GM21717 (cell line): ENCODE measurements around the gene TEN1.

Experiments used
- ATAC-seq: cut with Tn5 transposase; IDR thresholded peaks from one replicate; pipeline ENCODE4 v1.9.1; 2021; ENCODE audit warnings: mild to moderate bottlenecking, moderate library complexity; ENCODE audit not compliant: unreplicated experiment

TEN1 gene

GRCh38 chr17:75976175-75976848, 2.7 kb upstream of the TEN1 start:
- ATAC-seq = no peak

DNA sequence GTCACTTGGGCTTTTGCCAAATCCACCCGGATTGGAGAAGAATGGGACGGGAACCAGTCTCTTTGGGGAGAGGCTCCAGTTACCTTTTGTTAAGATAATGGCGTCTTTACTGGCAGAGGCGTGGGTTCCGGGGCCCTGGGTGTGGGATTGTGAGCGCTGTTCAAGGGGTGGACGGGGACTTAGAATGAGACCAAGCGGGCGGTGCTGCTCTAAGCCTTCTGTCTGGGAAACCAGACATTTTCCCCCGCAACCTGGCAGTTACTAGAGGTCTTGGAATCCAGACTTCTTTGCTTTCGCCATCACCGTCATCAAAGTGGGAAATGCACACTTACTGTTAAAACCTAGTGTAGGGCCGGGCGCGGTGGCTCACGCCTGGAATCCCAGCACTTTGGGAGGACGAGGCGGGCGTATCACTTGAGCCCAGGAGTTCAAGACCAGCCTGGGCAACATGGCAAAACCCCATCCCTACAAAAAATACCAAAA, 706 bp downstream of the TEN1 start:
- no peak for ATAC-seq

DNA sequence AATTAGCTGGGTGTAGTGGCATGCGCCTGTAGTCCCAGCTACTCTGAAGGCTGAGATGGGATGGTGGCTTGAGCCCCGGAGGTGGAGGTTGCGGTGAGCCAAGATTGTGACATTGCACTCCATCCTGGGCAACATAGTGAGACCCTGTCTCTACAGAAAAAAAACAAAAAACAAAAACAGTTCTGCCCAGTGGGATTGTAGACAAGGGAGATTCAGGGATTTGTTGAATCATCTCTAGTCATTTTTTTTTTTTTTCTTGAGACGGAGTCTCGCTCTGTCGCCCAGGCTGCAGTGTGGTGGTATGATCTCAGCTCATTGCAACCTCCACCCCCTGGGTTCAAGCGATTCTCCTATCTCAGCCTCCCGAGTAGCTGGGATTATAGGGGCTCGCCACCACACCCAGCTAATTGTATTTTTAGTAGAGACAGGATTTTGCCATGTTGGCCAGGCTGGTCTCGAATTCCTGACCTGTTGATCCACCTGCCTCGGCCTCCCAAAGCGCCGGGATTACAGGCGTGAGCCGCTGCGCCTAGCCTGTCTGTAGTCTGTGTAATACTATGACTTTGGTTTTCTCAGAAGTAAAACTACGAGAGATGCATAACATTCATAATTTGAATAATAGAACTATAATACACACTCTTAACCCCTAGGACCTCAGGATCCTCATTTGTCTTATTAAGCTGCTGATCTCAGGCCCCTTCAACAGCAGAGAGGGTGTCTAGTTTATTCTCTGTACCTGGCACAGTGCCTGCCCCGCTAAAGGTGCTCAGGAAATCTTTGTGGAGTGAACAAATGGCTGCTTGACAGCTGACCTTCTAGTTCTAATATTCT, 1.4 kb downstream of the TEN1 start:
- no peak for ATAC-seq

- ATAC-seq = no peak
Measured at GRCh38 chr17:75981019-75981615, 2.1 kb downstream of the TEN1 start.

GRCh38 chr17:75983501-75984181, 4.6 kb downstream of the TEN1 start:
- ATAC-seq = no peak

GRCh38 chr17:75985986-75986385, 6.9 kb downstream of the TEN1 start:
- no peak for ATAC-seq

GRCh38 chr17:75987041-75987440, 8.0 kb downstream of the TEN1 start:
- ATAC-seq = no peak

DNA sequence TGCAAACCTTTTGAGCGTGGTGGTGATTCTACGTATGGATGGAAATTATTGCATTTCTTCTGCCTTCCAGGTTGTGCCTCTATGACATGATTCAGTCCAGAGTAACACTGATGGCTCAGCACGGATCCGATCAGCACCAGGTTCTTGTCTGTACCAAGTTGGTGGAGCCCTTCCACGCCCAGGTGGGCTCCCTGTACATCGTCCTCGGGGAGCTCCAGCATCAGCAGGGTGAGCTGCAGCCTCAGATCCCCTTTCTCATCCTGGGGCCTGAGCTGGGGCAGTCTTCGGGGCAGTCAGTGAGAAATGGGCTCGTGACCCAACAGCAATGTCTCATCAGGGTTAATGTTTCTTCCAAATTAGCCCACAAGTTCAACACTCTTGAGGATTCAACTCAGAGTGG, 12.4 kb downstream of the TEN1 start:
- ATAC-seq = no peak

DNA sequence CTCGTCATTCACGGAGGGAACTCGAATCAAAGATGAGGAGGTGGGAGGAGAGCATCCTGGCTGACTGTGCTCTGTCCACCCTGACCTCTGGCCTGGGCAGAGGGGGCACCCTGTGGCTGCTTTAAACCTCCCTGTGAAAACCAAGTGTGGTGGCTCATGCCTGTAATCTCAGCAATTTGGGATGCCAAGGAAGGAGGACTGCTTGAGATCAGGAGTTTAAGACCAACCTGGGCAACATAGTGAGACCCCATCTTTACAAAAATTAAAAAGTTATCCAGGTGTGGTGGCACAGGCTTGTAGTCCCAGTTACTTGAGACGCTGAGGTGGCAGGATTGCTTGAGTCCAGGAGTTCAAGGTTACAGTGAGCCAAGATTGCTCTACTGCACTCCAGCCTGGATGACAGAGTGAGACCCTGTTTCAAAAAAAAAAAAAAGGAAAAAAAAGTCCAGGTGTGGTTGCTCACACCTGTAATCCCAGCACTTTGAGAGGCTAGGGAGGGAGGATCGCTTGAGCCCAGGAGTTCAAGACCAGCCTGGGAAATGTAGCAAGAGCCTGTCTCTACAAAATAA, 15.8 kb downstream of the TEN1 start:
- ATAC-seq = no peak

DNA sequence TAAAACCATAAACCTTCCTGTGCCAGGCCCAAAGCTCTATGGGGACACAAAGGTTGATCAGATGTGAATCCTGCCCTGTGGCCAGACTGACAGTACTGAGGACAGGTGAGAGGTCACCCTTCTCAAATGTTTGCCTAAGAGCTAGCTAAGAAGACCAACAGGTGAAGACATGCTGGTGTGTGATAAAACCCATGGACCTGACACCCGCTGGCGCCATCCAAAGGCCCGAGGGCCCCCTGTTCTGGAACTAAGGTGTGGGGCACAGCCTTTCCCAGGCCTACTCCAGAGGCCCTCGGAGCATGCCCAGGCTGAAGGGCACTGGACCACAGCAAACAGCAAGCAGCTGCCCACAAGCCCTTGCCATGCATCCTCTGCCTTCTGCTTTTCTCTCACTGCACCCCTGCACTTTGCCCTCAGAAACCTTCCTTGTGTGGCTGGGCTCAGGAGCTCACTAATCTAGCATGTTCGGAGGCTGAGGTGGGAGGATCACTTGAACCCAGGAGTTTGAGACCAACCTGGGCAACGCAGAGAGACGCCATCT, 16.4 kb downstream of the TEN1 start:
- ATAC-seq = no peak

DNA sequence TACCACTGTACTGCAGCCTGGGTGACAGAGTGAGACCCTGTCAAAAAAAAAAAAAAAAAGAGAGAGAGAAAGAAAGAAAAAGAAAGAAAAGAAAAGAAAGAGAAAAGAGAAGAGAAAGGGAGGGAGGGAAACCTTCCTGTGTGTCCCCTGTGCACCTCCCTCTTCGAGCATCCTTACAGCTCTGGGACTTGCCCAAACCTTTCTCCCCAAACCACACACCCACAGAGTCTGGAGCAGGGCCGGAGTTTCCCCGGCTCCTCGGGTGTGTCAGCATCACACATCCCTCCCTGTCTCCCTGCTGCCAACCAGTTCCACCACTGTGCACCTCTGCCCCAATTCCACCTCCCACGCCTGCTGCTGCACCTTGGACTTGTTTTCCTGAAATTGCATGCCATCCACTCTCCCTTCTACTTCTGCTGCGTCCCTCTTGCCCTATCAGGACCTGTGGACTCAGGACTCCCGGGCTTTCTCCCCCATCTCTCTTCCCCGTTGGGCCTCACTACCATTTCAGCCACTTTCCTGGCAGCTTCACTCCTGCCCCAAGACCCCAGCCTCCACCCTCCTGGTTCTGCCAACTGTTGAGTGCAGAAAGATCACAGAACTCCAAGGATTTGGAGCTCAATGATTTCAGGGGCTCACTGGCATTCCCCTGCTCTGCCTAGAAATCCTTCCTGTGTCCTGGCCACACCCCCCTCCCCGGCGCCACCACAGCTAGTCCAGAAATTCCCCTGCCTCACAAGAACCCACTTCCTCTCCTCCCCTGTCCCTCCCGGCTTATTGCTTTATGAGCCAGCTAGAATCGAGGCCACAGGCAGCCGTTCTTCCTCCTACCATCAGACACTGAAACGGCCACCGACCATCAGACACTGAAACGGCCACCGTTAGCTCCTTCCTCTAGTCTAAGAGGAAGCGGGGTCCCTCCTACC, 17.9 kb downstream of the TEN1 start:
- no peak for ATAC-seq

DNA sequence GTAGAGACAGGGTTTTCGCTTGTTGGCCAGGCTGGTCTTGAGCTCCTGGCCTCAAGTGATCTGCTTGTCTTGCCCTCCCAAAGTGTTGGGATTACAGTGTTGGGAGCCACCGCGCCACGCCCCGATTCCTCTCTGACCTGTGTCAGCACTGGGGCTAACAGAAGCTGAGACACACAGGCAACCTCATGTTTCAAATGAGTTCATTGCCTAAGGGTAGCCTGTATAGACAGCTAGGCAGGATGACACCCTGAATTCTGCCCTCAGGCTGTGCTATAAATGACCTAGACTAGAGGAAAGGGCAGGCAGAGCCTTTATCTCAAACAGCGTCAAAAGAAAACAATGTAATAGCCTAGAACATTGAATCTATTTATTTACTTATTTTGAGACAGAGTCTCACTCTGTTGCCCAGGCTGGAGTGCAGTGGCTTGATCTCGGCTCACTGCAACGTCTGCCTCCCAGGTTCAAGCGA, 19.3 kb downstream of the TEN1 start:
- no peak for ATAC-seq

DNA sequence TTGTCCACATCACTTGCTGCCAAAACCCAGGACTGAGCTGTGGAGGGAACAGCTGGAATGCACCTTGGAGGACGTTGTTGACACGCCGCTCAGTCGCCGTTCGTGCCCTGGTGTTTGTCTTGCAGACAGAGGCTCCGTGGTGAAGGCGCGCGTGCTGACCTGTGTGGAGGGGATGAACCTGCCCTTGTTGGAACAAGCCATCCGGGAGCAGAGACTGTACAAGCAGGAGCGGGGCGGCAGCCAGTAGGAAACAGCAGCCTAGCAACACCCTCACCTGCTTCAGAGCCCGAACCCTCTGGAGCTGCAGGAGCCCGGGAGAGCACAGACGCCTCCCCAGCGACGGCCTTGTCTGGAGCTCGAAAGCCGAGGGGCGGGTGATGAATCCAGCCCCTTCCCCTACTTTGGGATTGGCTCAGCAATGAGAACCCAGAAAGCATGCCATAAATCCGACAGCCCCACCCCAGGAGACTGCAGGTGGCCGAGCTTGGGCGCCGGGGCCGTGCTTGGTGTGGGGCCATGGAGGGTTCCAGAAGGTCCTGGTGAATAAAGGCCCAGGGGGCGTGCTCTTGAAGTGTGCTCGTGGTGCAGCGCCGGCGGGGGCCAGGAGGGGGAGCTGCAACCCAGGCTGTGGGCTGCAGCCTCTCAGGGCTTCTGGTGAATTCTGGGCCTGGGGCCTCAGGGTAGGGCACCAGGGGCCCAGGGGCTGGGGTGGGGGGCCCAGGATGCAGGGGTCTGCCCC, 21.1 kb downstream of the TEN1 start:
- no peak for ATAC-seq

DNA sequence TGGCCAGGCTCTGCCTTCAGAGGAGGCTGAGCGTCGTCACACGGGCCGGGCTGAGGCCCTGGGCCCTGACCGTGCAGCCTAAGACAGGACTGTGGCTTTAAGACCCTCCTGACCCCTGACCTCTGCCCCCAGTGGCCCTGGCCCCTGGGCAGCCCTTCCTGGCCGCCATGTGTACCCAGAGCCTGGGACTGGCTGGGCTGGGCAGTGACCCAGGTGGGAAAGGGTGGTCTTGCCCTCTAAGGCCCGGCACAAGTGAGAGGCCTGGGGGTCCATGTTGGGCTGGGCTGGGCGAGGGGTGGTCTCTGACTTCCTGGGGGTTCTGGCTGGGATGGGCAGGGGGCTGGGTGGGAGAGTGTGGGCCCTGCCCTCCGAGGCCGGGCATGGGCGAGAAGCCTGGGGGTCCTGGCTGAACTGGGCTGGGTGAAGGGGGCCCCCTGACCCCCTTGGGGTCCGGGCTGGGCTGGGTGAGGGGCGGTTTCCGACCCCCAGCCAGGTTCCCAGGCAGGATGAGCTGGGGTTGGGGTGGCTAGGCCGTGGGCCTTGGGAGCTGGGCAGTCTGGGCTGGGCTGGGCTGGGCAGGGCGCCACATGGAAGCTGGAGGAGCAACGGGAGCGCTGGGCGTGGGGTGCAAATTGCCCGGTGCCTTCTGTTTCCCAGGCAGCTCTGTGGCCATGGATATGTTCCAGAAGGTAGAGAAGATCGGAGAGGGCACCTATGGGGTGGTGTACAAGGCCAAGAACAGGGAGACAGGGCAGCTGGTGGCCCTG, 21.9 kb downstream of the TEN1 start, which contains the start of gene CDK3:
Gene CDK3, plus strand, starts transcription at position 101 of the 767 bp plus-strand sequence. Its CDS starts 571 bp downstream, at position 672.
- ATAC-seq = no peak

GRCh38 chr17:76002100-76002499, 23.1 kb downstream of the TEN1 start:
- ATAC-seq = no peak

GRCh38 chr17:76003915-76004314, 24.9 kb downstream of the TEN1 start:
- ATAC-seq = no peak

GRCh38 chr17:76004750-76005262, 25.8 kb downstream of the TEN1 start:
- no peak for ATAC-seq
